Activated naive CD4-positive, alpha-beta T cell treated with anti-CD3 and anti-CD28 coated beads, Interleukin-2, amount 10 ng/mL, durations not matched to agents 7 days and 5 days (primary cell): Measurements from ENCODE around the gene LMCD1.
"Not testable (repeated sequence)": the region's sequence is repeated elsewhere in the genome, so short reads cannot be mapped to it uniquely, and the experiment has no call there.

ENCODE experiments used
- CTCF ChIA-PET: fragments of 350-600 bp; sonication (Branson Sonifier 250); formaldehyde crosslinking; loops from one replicate; lab custom pipeline; 2021; ENCODE audit warnings: antibody characterized with exemption; lab: Charles Lee
- DNase-seq: peaks from one replicate; pipeline ENCODE4 v3.0.0-alpha.2; 2020
- H3K27ac Mint-ChIP-seq: one replicate; pipeline ENCODE4 v1.8.0; 2021; ENCODE audit warnings: mild to moderate bottlenecking, moderate library complexity, mixed read lengths
- H3K27me3 Mint-ChIP-seq: one replicate; pipeline ENCODE4 v1.8.0; 2021; ENCODE audit warnings: mild to moderate bottlenecking, mixed read lengths
- H3K36me3 Mint-ChIP-seq: one replicate; pipeline ENCODE4 v1.8.0; 2021; ENCODE audit warnings: mixed read lengths
- H3K4me1 Mint-ChIP-seq: one replicate; pipeline ENCODE4 v1.8.0; 2021; ENCODE audit warnings: mixed read lengths
- H3K4me3 Mint-ChIP-seq: one replicate; pipeline ENCODE4 v1.8.0; 2021; ENCODE audit warnings: mild to moderate bottlenecking, moderate library complexity, mixed read lengths
- H3K9me3 Mint-ChIP-seq: one replicate; pipeline ENCODE4 v1.8.0; 2021; ENCODE audit warnings: mixed read lengths

LMCD1 gene

DNA sequence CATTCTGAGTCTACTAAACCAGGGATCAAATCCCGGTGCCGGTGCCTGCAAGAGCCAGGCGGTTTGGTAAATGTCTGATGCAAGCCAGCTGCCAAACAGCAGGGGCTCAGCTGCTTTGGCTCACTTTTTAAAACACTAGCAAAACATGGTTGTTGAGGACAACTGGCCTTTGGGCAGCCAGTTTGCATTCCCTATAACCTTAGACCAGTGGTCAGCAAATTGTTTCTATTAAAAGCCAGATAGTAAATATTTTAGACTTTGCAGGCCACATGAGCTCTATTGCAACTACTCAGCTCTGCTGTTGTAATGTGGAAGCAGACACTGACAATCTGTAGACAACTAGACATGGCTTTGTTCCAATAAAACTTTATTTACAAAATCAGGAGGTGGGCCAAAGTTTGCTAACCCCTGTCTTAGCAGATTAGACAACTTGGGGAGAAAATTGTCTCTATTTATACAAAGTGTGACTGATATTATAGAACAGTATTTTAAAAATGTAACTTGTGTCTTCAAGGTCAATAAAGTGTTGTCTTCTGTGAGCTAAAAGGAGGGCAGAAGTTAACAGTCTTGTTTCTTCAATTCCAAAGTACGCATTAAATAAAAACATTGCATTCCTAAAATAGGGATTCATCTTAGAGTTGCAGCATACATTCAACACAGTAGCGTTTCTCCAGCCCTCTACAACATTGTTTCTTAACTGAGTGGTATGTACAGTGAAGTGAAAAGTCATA, 75.4 kb downstream of the LMCD1 start:
- DNase-seq = no peak
- Mint-ChIP-seq H3K9me3 (no peaks in the 10 kb centered on the region), H3K36me3 (no peaks in the 10 kb centered on the region), H3K27me3 (no peaks in the 10 kb centered on the region), H3K4me1 (no peaks in the 10 kb centered on the region), H3K4me3 (no peak overlapping the region), H3K27ac (no peak overlapping the region)
- CTCF ChIA-PET = no interaction called here

DNA sequence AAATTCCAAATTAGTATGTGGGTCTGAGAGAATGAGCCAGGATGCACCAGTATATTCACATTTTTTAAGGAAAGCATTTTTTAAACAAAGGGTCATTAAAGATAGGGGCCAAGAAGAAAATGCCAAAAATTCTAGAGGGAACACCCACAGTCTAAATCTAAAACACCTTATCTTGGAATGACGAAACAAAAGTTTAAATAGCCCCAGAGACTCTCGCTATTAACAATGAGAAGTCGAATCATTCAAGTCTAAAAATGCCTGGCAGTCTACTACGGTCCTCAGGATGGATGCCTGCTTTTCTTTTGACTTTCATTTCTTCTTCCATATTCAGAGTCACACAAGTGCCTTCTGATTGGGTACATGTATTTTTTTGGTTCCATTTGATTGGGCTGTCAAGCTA, 76.7 kb downstream of the LMCD1 start:
- no peaks in the 10 kb centered on the region for H3K4me1 Mint-ChIP-seq

DNA sequence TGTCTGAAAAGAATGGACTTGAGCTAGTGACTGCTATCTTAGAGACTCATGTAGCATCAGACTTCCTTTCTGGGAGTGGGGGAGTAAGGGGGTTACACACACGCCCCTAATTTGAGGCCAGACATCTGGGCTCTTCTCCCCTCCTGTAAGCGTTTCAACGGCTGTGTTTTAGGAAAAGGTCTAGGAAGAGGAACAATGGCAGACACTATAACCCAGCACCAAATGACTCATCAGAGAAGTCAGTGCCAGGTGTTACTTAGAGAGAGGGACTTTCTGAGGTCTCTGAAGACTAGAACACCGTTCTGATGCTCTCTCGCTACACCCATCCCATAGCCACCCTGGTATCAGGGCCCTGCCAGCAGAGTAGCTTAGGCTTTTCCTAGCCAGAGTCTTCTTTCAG, 77.5 kb downstream of the LMCD1 start:
- H3K4me3 Mint-ChIP-seq = no peak overlapping the region
- H3K27me3 Mint-ChIP-seq = no peaks in the 10 kb centered on the region
- no peaks in the 10 kb centered on the region for H3K4me1 Mint-ChIP-seq
- no peaks in the 10 kb centered on the region for H3K9me3 Mint-ChIP-seq
- no peaks in the 10 kb centered on the region for H3K36me3 Mint-ChIP-seq
- CTCF ChIA-PET = no interaction called here
- DNase-seq = no peak
- no peak overlapping the region for H3K27ac Mint-ChIP-seq

More for the DNA sequence above, 76.7 kb downstream of the LMCD1 start:
- Mint-ChIP-seq H3K4me3 (no peak overlapping the region), H3K27ac (no peak overlapping the region), H3K27me3 (no peaks in the 10 kb centered on the region), H3K36me3 (no peaks in the 10 kb centered on the region), H3K9me3 (no peaks in the 10 kb centered on the region)
- CTCF ChIA-PET = no interaction called here
- DNase-seq = no peak

DNA sequence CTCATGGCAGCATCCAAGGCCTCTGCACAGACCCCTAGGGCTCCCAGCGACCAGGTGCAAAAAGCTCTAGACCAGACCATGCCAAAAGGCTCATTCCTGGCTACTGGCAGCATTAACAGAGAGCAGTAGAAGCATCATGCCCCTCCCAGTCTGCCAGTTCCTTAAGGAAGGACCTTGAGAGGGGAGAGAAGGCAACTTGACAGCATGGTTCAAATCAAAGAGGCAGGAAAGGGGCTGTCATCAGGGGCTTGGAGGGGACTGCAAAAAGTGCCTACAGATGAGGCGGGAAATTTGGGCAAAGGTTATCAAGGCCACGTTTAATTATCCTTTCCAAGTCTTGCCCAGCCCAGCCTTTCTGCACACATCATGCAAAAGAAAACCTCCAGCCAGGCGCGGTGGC, 78.3 kb downstream of the LMCD1 start:
- Mint-ChIP-seq H3K9me3 (no peaks in the 10 kb centered on the region), H3K36me3 (no peaks in the 10 kb centered on the region), H3K27me3 (no peaks in the 10 kb centered on the region), H3K4me3 (no peak overlapping the region), H3K4me1 (no peaks in the 10 kb centered on the region), H3K27ac (no peak overlapping the region)
- DNase-seq = no peak
- CTCF ChIA-PET = no interaction called here

DNA sequence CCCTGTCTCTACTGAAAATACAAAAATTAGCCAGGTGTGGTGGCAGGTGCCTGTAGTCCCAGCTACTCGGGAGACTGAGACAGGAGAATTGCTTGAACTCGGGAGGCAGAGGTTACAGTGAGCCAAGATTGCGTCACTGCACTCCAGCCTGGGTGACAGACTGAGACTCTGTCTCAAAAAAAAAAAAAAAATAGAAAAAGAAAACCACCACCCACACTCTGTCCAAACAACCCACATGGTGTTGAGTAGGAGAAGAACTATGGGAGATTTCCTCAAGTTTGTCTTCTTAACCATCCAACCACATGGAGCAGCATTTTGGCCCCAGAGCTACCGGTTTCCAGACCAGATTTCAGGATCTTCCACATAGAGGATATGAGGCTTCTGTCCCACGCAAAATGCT, 78.8 kb downstream of the LMCD1 start:
- CTCF ChIA-PET, H3K9me3 Mint-ChIP-seq, H3K27me3 Mint-ChIP-seq, H3K36me3 Mint-ChIP-seq, H3K4me3 Mint-ChIP-seq, DNase-seq, H3K27ac Mint-ChIP-seq, H3K4me1 Mint-ChIP-seq: not testable (repeated sequence)

DNA sequence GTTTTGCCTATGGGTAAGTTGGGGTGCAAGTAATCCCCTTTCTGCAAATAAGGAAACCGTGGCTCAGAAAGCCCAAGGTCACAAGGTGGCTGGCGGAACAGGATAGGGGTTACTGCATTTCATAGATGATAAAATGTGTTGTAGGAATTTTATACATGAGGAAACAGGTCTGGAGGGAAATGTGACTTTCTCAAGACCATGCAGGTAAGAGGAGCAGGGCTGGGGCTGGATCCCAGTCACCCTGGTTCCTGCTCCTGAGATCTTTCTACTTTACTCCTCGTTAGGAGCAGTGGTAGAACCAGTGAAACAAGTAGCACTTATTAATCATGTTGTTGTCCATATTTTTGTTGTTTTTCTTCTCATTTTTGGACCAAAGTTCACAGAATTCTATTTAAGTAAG, 79.8 kb downstream of the LMCD1 start:
- CTCF ChIA-PET = no interaction called here
- Mint-ChIP-seq H3K36me3 (no peaks in the 10 kb centered on the region), H3K4me1 (no peaks in the 10 kb centered on the region), H3K9me3 (no peaks in the 10 kb centered on the region), H3K27me3 (no peaks in the 10 kb centered on the region), H3K4me3 (no peak overlapping the region), H3K27ac (no peak overlapping the region)
- DNase-seq = no peak

DNA sequence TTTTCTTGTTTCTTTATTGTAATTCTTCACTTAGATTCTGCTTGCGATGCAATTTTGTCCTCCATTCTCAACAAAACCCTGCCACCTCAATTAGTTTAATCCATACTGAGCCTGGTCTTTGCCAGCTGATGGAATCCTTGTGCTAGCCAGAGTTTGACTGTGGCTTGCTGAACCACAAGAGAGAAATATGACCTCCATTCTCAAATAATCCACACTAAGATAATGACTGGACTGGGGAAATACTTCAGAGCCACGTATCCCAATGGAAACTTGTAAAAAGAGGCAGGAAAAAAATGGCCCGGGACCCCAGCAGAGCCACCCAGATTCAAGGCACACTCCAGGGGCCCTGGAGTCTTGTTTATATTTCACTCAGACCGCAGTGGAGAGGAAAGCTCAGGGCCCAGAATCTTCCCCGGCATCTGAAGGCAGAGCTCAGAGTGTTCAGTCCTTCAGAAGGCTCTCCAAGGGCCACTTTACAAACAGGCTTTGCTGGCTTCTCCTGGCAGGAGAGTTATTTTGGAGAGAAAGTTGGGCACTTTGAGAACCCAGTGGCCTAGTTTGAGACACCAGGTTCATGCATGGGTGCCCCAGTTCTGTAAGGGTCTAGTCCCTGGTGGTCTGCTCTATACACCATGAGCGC, 80.3 kb downstream of the LMCD1 start:
- no peaks in the 10 kb centered on the region for H3K9me3 Mint-ChIP-seq
- H3K27me3 Mint-ChIP-seq = no peaks in the 10 kb centered on the region
- CTCF ChIA-PET = no interaction called here
- H3K27ac Mint-ChIP-seq = no peak overlapping the region
- H3K4me1 Mint-ChIP-seq = no peaks in the 10 kb centered on the region
- no peaks in the 10 kb centered on the region for H3K36me3 Mint-ChIP-seq
- no peak for DNase-seq
- no peak overlapping the region for H3K4me3 Mint-ChIP-seq

DNA sequence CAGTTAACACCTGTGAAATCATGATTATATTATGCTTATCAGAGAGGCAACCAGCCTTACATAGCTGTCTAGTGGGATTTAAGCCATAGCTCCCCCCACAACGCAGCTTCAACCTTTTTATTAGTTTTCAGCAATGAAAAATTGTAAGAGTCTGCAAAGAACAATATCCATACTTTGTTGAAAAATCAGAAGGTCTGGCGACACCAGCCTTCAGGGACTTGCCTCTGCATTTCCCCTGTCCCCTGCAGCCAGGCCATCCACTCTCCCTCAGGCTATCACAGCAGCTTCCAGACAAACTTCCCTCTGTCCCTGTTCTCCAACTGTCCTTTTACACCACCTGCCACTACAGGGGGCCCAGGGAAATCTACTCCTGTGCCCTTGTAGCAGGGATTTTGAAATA, 83.0 kb downstream of the LMCD1 start:
- Mint-ChIP-seq H3K27ac (no peak overlapping the region), H3K27me3 (no peaks in the 10 kb centered on the region), H3K9me3 (no peaks in the 10 kb centered on the region), H3K36me3 (no peaks in the 10 kb centered on the region), H3K4me1 (no peaks in the 10 kb centered on the region), H3K4me3 (no peak overlapping the region)
- no peak for DNase-seq
- CTCF ChIA-PET = no interaction called here

DNA sequence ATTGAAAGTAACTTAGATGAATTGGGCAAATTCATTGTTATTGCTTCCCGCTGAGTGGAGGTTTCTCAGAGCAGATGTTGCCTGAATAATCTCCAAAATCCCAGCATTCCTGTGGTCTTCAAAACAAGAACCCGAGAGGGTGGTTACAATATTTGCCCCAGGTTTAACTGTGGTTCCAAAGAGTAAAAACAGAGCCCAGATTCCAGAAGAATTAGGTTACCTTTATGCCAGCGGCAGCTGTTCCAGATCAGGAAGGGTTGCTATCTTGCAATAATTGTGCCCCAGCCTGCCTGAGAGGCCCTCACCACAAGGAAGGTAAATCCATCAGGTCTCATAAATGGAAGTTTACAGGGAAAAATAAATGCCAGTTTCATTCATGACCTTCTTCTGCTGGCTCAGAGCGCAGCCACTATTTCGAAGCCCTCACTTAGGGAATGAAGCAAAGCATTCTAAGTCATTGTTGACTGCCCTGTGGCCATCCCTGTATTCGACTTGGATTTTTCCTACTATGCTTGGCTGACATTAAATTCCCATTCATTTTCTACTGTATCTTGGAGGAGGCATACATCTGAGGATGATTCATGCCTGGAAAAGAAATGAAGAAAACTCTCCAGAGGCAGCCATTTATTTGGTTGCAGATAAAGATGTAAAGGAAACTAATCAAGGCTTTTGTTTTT, 88.4 kb downstream of the LMCD1 start:
- H3K4me3 Mint-ChIP-seq = no peak overlapping the region
- H3K9me3 Mint-ChIP-seq = no peaks in the 10 kb centered on the region
- DNase-seq = no peak
- CTCF ChIA-PET = no interaction called here
- no peaks in the 10 kb centered on the region for H3K36me3 Mint-ChIP-seq
- H3K4me1 Mint-ChIP-seq = no peaks in the 10 kb centered on the region
- no peaks in the 10 kb centered on the region for H3K27me3 Mint-ChIP-seq
- H3K27ac Mint-ChIP-seq = no peak overlapping the region

DNA sequence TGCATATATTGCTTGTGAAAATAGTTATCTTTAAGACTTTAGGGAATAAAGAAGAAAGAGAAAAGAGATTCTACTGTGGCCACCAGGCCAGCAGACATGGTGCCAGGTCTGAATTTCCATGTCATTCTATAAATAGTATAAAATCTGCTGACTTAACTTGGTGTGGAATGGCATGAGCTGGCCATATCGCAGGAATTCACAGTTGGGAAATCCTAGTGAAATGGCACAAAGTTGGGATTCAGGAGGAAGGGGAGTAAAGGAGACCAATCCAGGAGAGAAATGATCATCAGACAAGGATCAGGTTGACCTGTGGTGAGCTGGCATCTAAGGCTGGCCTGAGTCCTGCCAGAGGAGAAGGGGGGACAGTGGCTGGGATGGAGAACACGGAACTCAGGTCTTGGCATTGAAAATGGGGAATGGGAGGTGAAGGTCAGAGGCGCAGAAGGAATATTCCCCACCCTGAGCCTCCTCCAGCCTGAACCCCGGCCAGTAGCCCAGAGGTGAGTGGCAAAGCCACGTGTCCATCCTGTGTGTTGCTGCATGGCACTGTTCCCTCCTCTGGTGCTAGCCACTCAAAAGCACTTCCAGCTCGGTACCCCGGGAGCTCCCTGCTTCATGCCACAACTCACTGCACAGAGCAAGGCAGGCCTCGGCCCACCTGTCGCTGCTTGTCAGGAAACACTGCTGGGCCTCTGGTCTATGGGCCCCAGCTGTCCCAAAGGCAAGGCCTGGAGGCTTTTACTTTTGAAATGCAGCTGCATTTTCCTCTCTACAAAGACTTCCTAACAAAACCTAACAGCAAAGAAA, 91.6 kb downstream of the LMCD1 start:
- no peaks in the 10 kb centered on the region for H3K27me3 Mint-ChIP-seq
- no peaks in the 10 kb centered on the region for H3K4me1 Mint-ChIP-seq
- CTCF ChIA-PET = no interaction called here
- no peak overlapping the region for H3K27ac Mint-ChIP-seq
- H3K4me3 Mint-ChIP-seq = no peak overlapping the region
- DNase-seq = no peak
- H3K36me3 Mint-ChIP-seq = no peaks in the 10 kb centered on the region
- no peaks in the 10 kb centered on the region for H3K9me3 Mint-ChIP-seq

DNA sequence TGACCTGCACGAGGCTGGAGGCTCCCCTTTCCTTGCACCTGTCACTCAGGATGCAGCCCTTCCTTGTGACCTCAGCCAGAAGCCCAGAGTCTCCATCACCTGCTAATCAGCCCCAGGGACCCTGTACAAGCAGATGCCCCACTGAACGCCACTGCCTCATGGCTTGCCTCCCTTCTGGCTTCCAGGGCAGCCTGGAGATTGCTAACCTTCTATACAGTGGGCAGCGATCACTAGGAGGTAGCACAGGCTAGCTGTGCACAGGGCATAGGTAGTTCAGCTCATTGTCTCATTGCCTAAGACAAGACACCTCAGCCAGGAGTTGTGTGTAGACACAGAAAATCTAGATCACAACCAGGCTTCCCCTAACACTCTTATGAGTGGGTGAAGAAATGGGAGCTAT, 93.6 kb downstream of the LMCD1 start:
- no peaks in the 10 kb centered on the region for H3K36me3 Mint-ChIP-seq
- CTCF ChIA-PET = no interaction called here
- H3K9me3 Mint-ChIP-seq = no peaks in the 10 kb centered on the region
- H3K4me3 Mint-ChIP-seq = no peak overlapping the region
- DNase-seq = no peak
- H3K27me3 Mint-ChIP-seq = no peaks in the 10 kb centered on the region
- H3K4me1 Mint-ChIP-seq = no peaks in the 10 kb centered on the region
- no peak overlapping the region for H3K27ac Mint-ChIP-seq

DNA sequence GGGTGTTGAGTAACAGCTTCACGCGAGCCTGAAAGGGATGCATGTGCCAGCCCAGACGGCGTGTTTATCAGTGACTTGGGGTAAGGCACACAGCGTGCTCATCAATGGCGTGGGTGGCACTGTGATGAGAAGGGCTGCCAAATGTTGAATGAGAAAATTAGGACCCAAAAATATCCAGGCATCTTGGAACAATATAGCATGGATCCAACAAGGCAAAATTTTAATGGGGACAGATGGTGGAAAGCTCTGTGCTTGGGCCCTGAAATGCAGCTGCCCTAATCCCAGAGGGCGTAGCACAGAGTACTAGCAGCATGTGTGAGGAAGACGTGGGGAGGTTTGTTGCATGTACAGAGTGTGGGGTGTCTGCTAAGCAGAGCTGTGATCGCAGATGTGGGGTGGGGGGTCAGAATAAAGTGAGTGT, 94.1 kb downstream of the LMCD1 start:
- Mint-ChIP-seq H3K36me3 (no peaks in the 10 kb centered on the region), H3K4me1 (no peaks in the 10 kb centered on the region), H3K9me3 (no peaks in the 10 kb centered on the region), H3K27ac (no peak overlapping the region), H3K27me3 (no peaks in the 10 kb centered on the region), H3K4me3 (no peak overlapping the region)
- CTCF ChIA-PET = no interaction called here
- no peak for DNase-seq

DNA sequence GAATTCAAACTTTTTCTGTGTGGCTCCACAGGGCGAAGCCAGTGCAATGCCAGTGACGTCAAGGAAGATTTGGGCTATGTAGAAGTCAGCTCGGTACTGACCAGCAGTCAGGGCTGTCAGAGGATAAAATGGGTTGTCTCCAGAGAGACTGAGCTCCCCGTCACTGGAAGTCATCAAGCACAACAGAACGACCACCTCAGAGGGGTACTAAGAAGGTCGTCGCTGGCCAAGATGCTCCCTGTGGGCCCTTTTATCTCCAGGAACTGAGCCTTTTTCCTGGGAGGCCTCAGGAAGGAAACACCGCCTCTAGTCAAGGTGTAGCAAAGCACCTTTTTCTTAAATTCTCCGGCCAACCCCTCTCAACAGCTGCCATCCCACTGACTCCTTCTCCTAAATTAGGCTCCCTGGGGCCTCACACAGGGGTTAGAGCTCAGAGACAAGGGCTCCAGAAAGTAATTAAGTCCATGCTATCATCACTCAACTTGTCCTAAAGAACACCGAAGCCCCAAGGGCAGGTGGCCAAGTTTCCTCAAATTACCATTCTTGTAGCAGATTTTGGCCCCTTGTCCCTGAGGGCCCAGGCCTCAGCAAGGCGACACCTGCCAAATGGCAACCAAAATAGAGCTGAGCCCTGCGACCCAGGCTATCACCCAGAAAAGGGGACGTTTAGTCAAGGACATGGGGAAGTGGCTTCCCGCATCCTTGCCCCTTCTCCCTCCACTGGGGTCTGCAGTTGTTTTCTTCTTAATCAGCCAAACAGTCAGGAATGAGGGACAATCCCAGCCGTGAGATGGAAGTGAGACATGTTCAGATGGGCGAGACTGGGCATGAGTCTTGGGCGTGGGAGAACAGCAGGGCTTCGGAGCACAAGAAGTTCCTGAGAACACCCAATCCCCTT, 94.9 kb downstream of the LMCD1 start:
- Mint-ChIP-seq H3K36me3 (no peaks in the 10 kb centered on the region), H3K27me3 (no peaks in the 10 kb centered on the region), H3K9me3 (no peaks in the 10 kb centered on the region), H3K27ac (no peak overlapping the region), H3K4me1 (no peaks in the 10 kb centered on the region), H3K4me3 (no peak overlapping the region)
- CTCF ChIA-PET = no interaction called here
- DNase-seq = no peak
